Activated CD4-positive, alpha-beta T cell treated with anti-CD3 and anti-CD28 coated beads, Interleukin-2, amount 50 U/mL, for 1 hour (primary cell): ENCODE measurements around the gene ALOX5AP.

Experiments
- DNase-seq: peaks from one replicate; pipeline ENCODE4 v3.0.0-alpha.2; 2020

Gene ALOX5AP

DNA sequence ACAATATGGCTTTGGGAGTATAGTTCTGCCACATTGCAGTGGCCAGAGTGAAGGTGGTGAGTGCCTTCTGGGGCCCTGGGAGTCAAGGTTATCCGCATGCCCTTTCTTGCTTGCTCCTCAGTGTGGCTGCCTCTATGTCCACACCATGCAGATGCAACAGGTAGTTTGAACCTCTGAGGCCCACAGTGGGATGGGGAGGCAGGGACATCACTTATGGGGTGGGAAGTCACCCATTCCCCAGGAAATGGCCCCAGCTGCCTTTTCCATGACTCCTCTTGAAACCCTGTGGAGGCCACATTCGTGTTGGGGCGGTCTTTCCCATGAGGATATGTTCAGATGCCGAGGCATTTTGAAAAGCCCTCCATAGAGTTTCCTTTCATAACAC is 20.0 kb upstream of the ALOX5AP start:
- no peak for DNase-seq

DNA sequence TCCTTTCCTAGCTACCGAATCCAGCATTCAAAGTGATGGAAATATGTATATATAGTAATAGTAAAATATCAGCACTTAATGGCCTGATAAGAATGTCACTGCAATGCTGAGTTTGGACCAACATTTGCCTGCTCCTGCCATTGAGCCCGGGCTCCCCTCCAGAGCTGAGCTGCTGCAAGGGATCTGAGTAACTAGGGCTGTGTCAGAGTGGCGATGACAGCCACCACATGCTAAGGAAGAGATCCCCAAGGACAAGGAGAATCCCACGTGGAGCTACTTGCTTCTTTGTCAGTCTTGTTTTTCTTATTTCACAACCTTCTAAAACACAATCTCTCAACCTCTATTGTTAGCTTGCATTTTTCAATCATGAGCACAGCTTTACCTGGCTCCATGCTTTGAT is 19.5 kb upstream of the ALOX5AP start:
- DNase-seq, result no peak

DNA sequence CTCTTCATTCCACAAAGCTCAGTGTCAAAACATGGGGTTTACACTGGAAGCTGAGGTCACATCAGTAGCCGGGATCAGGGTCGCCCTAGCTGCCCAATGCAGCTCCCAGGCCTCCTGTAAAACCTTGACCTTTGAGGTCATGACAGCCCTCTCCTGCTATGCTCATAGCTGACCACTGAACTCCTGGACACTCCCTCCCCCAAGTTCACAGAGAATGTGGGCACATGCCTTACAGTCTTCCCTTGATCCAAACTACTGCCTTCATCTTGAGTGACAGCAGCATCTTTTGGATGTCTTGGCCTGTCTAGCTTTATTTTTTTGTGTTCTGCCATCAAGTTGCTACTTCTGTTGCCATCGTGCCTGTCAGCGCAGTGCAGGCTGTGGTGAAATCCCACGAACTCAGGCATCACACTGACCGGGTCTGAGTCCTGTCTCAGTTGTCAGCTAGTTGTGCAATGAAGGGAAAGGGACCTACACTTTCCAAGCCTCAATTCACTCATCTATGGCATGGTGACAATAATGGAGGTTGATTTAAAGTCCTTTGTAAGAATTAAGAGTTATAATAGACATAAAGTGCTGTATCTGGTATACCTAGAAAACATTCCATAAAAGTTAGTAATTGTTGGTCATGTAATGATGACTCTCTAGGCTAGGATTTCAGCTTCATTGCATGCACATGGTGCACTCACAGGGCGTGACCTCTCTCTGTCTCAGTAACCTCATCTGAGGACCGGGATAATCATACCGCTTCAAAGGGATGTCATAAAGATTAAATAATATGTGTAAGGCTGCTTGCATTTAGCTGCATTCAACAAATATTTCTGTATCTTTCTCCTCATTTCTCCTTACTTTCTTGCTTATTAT is 16.4 kb upstream of the ALOX5AP start:
- no peak for DNase-seq

- no peak for DNase-seq
Observed at GRCh38 chr13:30719525-30719914, 15.8 kb upstream of the ALOX5AP start.

DNA sequence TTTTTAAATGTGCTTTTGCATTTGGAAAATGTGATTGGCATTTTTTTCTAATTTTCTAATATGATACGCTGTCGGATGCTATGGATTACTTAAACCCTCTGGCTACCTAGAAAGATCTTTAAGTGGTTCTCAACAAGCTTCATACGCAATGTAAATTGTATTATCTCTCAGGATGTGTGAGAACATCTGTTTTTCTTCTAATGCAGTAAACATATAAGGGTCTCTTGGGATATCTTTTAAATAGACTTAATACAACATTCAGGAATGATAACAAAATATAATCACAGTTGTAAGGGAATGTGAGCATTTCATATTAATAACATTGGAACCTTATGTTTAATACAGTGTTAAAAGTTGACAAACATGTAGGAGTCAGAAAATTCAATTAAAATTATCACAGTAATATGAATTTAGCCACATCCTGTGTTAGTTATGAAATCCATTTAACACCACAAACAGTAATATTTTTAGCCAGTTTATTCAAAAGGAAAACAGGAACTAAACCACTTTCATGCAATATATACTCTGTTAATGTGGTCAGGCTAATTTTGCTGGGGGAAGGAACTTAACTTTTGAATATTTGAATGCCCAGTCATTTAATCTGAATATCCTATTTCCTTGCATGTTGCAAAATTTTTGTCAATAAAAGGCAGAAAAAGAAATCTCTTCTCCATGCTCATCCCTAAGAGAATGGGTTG is 15.0 kb upstream of the ALOX5AP start:
- no peak for DNase-seq

DNA sequence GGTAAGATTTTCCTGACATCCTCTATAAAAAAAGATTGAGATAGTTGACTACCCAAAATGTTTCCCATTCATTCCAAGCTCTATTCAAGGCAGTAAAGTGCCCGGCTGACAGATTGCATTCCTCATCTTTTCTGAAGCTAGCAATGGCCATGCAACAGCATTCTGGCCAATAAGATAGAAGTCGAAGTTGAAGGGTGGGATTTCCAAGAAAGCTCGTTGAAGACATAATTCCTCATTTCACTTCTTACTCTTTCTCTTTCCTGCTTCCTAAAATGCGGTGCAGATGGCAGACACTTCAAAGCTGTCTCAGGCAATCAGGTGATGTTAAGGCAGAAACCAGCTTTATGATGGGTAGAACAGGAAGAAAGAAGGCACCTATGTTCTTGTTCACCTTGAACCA is 13.4 kb upstream of the ALOX5AP start:
- no peak for DNase-seq

DNA sequence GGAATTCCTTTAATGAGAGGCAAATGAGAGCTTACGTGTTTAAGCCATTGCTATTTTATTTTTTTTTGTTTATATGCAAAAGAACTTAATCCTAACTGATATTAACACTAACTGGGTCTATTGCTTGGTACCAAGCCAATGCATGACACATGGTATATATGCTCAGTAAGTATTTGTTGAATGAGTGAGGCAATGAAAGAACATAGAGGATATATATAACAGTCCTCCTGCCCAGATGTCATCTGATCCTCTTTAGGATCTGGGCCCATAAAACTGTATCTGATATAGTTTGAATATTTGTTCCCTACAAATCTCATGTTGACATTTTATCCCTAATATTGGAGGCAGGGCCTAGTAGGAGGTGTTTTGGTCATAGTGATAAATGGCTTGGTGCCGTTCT is 13.0 kb upstream of the ALOX5AP start:
- DNase-seq, result no peak

- DNase-seq, result no peak
Observed at GRCh38 chr13:30724778-30725177, 10.6 kb upstream of the ALOX5AP start.

GRCh38 chr13:30725326-30726085 is 9.8 kb upstream of the ALOX5AP start:
- no peak for DNase-seq

GRCh38 chr13:30726192-30726591 is 9.2 kb upstream of the ALOX5AP start:
- no peak for DNase-seq

GRCh38 chr13:30727491-30728355 is 7.6 kb upstream of the ALOX5AP start:
- no peak for DNase-seq

DNA sequence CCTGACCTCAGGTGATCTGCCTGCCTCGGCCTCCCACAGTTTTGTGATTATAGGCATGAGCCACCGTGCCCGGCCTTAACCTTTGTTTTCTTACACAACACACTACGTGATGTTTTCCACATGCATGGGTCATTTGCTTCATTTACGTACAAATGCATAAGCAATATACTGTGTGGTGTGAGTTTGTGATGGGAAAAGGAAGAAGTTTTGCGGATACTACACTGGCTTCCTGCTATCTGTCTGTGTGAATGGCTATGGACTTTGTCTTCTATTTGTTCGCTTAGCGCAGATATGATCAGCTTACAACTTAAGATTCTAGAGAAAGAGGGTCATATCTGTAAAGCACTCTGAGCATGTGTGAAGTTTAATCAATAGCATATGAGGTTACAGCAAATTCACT is 5.5 kb upstream of the ALOX5AP start:
- no peak for DNase-seq

DNA sequence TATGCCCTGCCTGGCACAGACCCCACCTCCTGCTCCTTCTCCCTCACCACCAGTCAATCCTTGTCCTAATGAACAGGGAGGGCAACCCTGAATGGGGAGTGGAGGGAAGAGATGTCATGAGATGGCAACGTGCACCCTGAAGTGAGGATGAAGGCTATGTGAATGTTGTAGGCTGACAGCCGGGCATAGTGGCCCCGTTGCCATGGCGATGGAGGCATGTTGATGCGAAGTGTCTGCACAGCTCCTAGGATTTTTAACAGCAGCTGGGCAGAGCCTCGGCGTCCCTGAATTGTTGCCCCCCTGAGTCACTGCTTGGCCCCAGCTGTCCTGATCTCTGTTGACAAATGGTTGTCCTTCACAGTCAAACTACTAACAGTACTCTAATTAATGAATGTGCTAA is 4.8 kb upstream of the ALOX5AP start:
- no peak for DNase-seq

DNA sequence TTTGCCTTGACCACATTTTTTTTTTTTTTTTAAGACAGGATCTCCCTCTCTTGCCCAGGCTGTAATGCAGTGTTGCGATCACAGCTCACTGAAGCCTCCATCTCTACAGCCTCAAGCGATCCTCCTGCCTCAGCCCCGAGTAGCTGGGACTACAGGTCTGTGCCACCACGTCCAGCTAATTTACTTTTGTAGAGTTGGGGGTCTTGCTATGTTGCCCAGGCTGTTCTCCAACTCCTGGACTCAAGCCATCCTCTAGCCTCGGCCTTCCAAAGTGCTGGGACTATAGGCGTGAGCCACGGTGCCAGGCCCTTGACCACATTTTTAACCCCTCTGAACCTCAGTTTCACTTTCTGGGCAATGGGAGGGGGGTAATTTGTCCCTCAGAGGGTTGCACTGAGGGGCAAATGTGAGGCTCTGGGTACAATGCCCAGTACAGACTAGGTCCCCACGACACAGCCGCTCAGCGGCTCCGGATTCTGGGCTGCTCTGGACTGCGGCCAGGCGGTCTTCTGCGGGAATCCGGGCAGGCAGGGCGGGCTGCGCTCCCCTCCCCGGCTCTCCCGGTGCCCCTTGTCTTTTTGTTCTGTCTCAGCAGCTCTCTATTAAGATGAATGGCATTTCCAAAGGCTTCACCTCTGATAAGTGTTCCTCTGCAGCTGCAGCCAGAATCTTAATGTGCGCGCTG is 3.8 kb upstream of the ALOX5AP start:
- DNase-seq, result no peak

GRCh38 chr13:30732046-30732390 is 3.3 kb upstream of the ALOX5AP start:
- no peak for DNase-seq

- no peak for DNase-seq
Observed at GRCh38 chr13:30734439-30734838, 904 bp upstream of the ALOX5AP start.

GRCh38 chr13:30735872-30736175 is 481 bp downstream of the ALOX5AP start:
- no peak for DNase-seq

- DNase-seq, result no peak
Observed at GRCh38 chr13:30736461-30737320, 1.3 kb downstream of the ALOX5AP start.

DNA sequence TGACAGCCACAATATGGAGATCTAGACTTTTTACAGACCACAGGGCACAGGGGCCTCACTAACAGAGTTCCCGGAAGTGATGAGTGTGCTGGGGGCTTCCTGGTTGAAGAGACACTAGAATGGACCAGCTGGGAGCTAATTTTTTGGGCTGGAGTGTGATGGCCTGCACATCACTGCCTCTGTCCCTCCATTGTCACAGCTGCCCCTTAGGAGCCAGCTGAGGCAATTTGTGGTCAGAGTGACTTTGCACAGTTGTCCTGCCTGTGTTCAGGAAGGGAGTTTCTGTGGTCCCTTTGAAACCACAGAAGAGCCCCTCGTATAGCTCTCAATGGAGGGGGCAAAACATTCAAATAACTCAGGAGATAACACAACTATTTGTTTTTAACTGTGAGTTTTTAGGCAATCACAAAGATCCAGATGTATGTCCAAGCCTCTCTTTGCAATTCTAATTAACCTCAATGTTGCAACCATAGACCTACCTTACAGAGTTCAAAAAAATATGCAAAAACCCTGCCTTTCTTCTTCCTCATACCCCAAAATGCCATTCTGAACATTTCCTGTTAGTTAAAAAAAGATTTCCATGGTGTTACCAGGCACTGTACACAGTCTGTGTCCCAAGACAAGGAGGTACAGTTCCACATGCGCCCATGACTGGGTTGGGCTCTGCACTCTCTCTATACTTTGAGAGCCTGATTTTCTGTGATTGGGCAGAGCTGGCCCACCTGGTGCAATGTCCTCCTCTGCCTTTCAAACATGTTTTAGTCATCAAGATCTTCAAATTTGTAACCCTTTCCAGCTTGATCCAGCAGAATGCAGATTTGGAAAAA is 2.4 kb downstream of the ALOX5AP start:
- DNase-seq, result no peak

DNA sequence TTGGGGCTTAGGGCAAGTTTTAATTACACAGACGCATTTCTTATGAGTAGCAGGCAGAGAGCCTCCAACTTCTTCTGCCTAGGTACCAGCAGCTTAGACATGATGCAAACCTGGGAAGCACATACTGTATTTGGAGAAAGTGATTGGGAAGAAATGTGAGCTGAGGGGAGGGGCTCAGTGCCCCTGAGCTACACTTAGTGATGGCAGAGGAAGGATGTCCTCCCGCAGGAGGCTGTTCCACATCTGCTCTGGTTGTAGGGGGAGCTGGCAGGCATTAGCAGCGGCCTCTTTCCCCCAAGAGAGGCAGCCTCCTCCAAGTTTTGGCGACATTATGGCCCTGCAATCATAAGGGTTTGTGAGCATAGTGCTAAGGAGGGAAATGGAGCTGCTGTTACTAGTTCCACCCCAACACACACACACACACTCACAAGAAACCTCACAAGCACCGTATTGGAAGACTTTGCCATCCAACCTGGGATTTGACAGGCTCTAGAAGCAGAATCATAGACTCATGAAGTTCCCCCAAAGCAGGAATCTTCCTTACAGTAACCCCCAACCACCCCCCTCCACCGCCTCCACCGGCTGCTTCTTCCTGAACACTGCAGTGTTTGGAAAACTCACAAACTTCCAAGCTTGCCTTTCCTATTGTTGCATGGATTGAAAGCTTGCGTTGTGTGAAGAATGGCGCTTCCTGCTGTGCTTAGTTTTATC is 3.3 kb downstream of the ALOX5AP start:
- DNase-seq, result no peak
